ENCODE data around the gene OR10K1.
"Not testable (repeated sequence)": the region's sequence is repeated elsewhere in the genome, so short reads cannot be mapped to it uniquely, and the experiment has no call there.

The OR10K1 gene

GRCh38 chr1:158422212-158422611 is 39.4 kb upstream of the OR10K1 start:
- no peak overlapping the region for H3K4me3 ChIP-seq (ENCODE audit: insufficient read depth, low read length, poor library complexity, severe bottlenecking)
- no peaks in the 10 kb centered on the region for H4K20me1 ChIP-seq (ENCODE audit: low read depth, low read length)
- no peak overlapping the region for H3K9ac ChIP-seq (ENCODE audit: low read length)
- no peaks in the 10 kb centered on the region for H3K79me2 ChIP-seq (ENCODE audit: insufficient read depth, low read length)
- H3K36me3 ChIP-seq (ENCODE audit: low read length) = no peaks in the 10 kb centered on the region
- no peak overlapping the region for H2AFZ ChIP-seq (ENCODE audit: low read depth, low read length, severe bottlenecking)
- no peak for TF ChIP-seq EZH2phosphoT487 (conservative IDR thresholded peaks at IDR 0.05; ENCODE audit: low read length)
- TF ChIP-seq, protein P1, sequence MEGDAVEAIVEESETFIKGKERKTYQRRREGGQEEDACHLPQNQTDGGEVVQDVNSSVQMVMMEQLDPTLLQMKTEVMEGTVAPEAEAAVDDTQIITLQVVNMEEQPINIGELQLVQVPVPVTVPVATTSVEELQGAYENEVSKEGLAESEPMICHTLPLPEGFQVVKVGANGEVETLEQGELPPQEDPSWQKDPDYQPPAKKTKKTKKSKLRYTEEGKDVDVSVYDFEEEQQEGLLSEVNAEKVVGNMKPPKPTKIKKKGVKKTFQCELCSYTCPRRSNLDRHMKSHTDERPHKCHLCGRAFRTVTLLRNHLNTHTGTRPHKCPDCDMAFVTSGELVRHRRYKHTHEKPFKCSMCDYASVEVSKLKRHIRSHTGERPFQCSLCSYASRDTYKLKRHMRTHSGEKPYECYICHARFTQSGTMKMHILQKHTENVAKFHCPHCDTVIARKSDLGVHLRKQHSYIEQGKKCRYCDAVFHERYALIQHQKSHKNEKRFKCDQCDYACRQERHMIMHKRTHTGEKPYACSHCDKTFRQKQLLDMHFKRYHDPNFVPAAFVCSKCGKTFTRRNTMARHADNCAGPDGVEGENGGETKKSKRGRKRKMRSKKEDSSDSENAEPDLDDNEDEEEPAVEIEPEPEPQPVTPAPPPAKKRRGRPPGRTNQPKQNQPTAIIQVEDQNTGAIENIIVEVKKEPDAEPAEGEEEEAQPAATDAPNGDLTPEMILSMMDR (IDR thresholded peaks at IDR 0.05; ENCODE audit: insufficient read depth, low read length, poor library complexity, severe bottlenecking) = no peak
- no peak overlapping the region for H3K4me2 ChIP-seq (ENCODE audit: low read depth, low read length, poor library complexity, severe bottlenecking)
- no peaks in the 10 kb centered on the region for H3K9me2 ChIP-seq (replicated peaks; ENCODE audit: insufficient read depth, low read length)
- H3K27ac ChIP-seq (ENCODE audit: low read depth, low read length) = no peak overlapping the region
- H3F3A ChIP-seq (ENCODE audit: insufficient read depth) = no peaks in the 10 kb centered on the region
- H3K9me3 ChIP-seq (ENCODE audit: insufficient read depth, low read length) = no peaks in the 10 kb centered on the region
- H3K27me3 ChIP-seq (ENCODE audit: low read length) = no peaks in the 10 kb centered on the region

GRCh38 chr1:158425027-158425426 is 36.6 kb upstream of the OR10K1 start:
- Histone ChIP-seq H3K9ac (ENCODE audit: low read length) (no peak overlapping the region), H3K27me3 (ENCODE audit: low read length) (no peaks in the 10 kb centered on the region), H3F3A (ENCODE audit: insufficient read depth) (no peaks in the 10 kb centered on the region), H3K4me2 (ENCODE audit: low read depth, low read length, poor library complexity, severe bottlenecking) (no peak overlapping the region), H3K4me3 (ENCODE audit: insufficient read depth, low read length, poor library complexity, severe bottlenecking) (no peak overlapping the region), H3K79me2 (ENCODE audit: insufficient read depth, low read length) (no peaks in the 10 kb centered on the region), H2AFZ (ENCODE audit: low read depth, low read length, severe bottlenecking) (no peak overlapping the region), H3K27ac (ENCODE audit: low read depth, low read length) (no peak overlapping the region), H3K9me2 (replicated peaks; ENCODE audit: insufficient read depth, low read length) (no peaks in the 10 kb centered on the region), H4K20me1 (ENCODE audit: low read depth, low read length) (no peaks in the 10 kb centered on the region), H3K36me3 (ENCODE audit: low read length) (no peaks in the 10 kb centered on the region), H3K9me3 (ENCODE audit: insufficient read depth, low read length) (no peaks in the 10 kb centered on the region)
- no peak for TF ChIP-seq EZH2phosphoT487 (conservative IDR thresholded peaks at IDR 0.05; ENCODE audit: low read length)
- TF ChIP-seq, protein P1 (IDR thresholded peaks at IDR 0.05; ENCODE audit: insufficient read depth, low read length, poor library complexity, severe bottlenecking) = no peak

- no peaks in the 10 kb centered on the region for H3K9me3 ChIP-seq (ENCODE audit: insufficient read depth, low read length)
- H3K9me2 ChIP-seq (replicated peaks; ENCODE audit: insufficient read depth, low read length) = no peaks in the 10 kb centered on the region
- H3K4me3 ChIP-seq (ENCODE audit: insufficient read depth, low read length, poor library complexity, severe bottlenecking) = no peak within 1 kb of the TSS
- no peak within 1 kb of the TSS for H3K27ac ChIP-seq (ENCODE audit: low read depth, low read length)
- H3K79me2 ChIP-seq (ENCODE audit: insufficient read depth, low read length) = no peaks in the 10 kb centered on the region
- TF ChIP-seq, protein P1 (IDR thresholded peaks at IDR 0.05; ENCODE audit: insufficient read depth, low read length, poor library complexity, severe bottlenecking) = no peak
- TF ChIP-seq EZH2phosphoT487 (conservative IDR thresholded peaks at IDR 0.05; ENCODE audit: low read length) = no peak
- no peaks in the 10 kb centered on the region for H3K27me3 ChIP-seq (ENCODE audit: low read length)
- no peak within 1 kb of the TSS for H3K4me2 ChIP-seq (ENCODE audit: low read depth, low read length, poor library complexity, severe bottlenecking)
- no peaks in the 10 kb centered on the region for H3F3A ChIP-seq (ENCODE audit: insufficient read depth)
- H2AFZ ChIP-seq (ENCODE audit: low read depth, low read length, severe bottlenecking) = no peak within 1 kb of the TSS
- H4K20me1 ChIP-seq (ENCODE audit: low read depth, low read length) = no peaks in the 10 kb centered on the region
- H3K36me3 ChIP-seq (ENCODE audit: low read length) = no peaks in the 10 kb centered on the region
- no peak within 1 kb of the TSS for H3K9ac ChIP-seq (ENCODE audit: low read length)
Observed at GRCh38 chr1:158426137-158426536, 35.5 kb upstream of the OR10K1 start, which contains the start of gene OR10K2. OR10K2 (minus strand) TSS chr1:158426237; CDS start chr1:158420866, 5,371 bp downstream.

- H3K4me3 ChIP-seq (ENCODE audit: insufficient read depth, low read length, poor library complexity, severe bottlenecking); H3K9ac ChIP-seq (ENCODE audit: low read length); H2AFZ ChIP-seq (ENCODE audit: low read depth, low read length, severe bottlenecking); H3K4me2 ChIP-seq (ENCODE audit: low read depth, low read length, poor library complexity, severe bottlenecking); H3K79me2 ChIP-seq (ENCODE audit: insufficient read depth, low read length); H3K27ac ChIP-seq (ENCODE audit: low read depth, low read length); H3K9me2 ChIP-seq (replicated peaks; ENCODE audit: insufficient read depth, low read length); H3F3A ChIP-seq (ENCODE audit: insufficient read depth); H3K36me3 ChIP-seq (ENCODE audit: low read length); H3K27me3 ChIP-seq (ENCODE audit: low read length); H3K9me3 ChIP-seq (ENCODE audit: insufficient read depth, low read length); H4K20me1 ChIP-seq (ENCODE audit: low read depth, low read length): not testable (repeated sequence)
Observed at GRCh38 chr1:158430163-158430562, 31.5 kb upstream of the OR10K1 start.
